SJSA1 (cell line): ENCODE results near the gene MSN. TPM values are rescaled to one million over a fixed set of nuclear protein-coding genes. Genes with fewer than 3 reads are reported as not detected.
"Not testable (repeated sequence)": the region's sequence is repeated elsewhere in the genome, so short reads cannot be mapped to it uniquely, and the experiment has no call there.

ENCODE experiments used
- DNase-seq, 2 experiments: peaks; one replicate each; pipeline ENCODE4 v3.0.0-alpha.2; 2015 to 2020; ENCODE audit warnings: low spot score in 2 of 2, low read depth in 1 of 2
- H3K27ac ChIP-seq: fragments of 250-450 bp; sonication (Bioruptor Pico); 2 replicates; pipeline ENCODE4 v1.5.1; 2020; ENCODE audit warnings: mild to moderate bottlenecking, moderate library complexity
- H3K27me3 ChIP-seq: fragments of 250-450 bp; sonication (Bioruptor Pico); replicated peaks from 2 replicates; pipeline ENCODE4 v1.5.1; 2020; ENCODE audit warnings: mild to moderate bottlenecking, moderate library complexity
- H3K36me3 ChIP-seq: fragments of 250-450 bp; sonication (Bioruptor Pico); 2 replicates; pipeline ENCODE4 v1.5.1; 2020; ENCODE audit warnings: mild to moderate bottlenecking
- H3K4me1 ChIP-seq: fragments of 250-450 bp; sonication (Bioruptor Pico); replicated peaks from 2 replicates; pipeline ENCODE4 v1.6.1; 2021; ENCODE audit warnings: mild to moderate bottlenecking
- H3K4me3 ChIP-seq: fragments of 250-450 bp; sonication (Bioruptor Pico); 2 replicates; pipeline ENCODE4 v1.5.1; 2020; ENCODE audit warnings: mild to moderate bottlenecking
- H3K9me3 ChIP-seq: fragments of 250-450 bp; sonication (Bioruptor Pico); replicated peaks from 2 replicates; pipeline ENCODE4 v1.5.1; 2020; ENCODE audit warnings: mild to moderate bottlenecking
- total RNA-seq: library from RNA; depleted of rRNA; stranded (reverse); fragments of >200 nt; shearing (Covaris generic); gene quantifications from 2 replicates; pipeline ENCODE4 v1.2.3, GENCODE V29; 2014; rRNA removed

Gene MSN
- total RNA-seq, 1 experiment from 2014 or later = 381 TPM

DNA sequence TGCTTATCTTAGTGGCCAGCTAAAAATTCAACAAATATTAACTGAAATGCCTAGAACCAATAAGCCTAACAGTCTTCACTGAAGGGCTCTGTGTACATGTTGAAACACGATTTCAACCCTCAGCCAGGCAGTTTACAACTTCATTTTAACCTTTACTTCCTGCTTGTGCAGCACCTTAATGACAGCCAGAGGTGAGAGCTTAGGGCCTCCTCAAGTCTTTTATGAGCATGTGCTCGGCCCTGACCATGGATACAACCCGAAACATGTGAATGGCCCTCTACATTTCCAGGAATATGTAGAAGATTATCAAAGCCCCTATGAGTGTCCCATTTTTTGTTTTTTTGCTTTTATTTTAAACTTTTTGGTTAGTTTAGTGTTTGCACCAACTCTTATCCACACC, 88.3 kb downstream of the MSN start:
- H3K36me3 ChIP-seq = no peaks in the 10 kb centered on the region
- no peak overlapping the region for H3K4me3 ChIP-seq
- H3K9me3 ChIP-seq = no peaks in the 10 kb centered on the region
- H3K27me3 ChIP-seq = no peaks in the 10 kb centered on the region
- no peak for DNase-seq
- H3K4me1 ChIP-seq = no peaks in the 10 kb centered on the region
- H3K27ac ChIP-seq = no peak overlapping the region

DNA sequence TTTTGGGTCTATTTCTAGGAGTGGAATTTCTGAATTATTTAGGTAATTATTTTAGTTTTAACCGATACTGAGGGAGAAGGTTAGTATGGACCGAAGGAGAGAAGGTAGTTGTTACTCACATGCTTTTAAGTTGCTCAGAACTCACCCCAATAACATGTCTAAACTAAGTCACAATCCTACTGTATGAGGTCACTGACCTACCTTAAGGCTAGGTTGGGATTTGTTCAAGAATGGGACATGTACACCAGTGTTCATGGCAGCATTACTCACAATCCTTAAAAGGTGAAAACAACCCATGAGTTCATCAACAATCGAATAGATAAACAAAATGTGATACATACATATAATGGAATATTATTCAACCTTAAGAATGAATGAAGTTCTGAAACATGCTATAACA, 90.5 kb downstream of the MSN start:
- Histone ChIP-seq H3K27ac (no peak overlapping the region), H3K27me3 (no peaks in the 10 kb centered on the region), H3K4me1 (no peaks in the 10 kb centered on the region), H3K4me3 (no peak overlapping the region), H3K9me3 (no peaks in the 10 kb centered on the region), H3K36me3 (no peaks in the 10 kb centered on the region)
- no peak for DNase-seq

DNA sequence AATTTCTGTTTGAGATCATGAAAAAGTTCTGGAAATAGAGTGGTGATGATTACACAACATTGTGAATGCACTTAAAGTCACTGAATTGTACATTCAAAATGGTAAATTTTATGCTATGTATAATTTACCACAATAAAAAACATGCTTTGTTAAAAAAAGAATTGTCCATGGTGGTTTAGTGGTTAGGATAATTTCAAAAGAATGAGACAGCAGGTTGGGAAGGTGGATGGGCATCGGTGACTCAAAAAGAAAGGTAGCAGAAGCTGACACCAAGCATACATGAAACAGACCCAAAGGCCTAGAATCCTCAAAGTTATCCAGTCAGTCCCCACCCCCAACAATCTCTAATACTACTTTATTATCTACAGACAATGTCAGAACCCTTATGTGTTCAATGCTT, 91.1 kb downstream of the MSN start:
- no peak overlapping the region for H3K27ac ChIP-seq
- DNase-seq = no peak
- H3K4me3 ChIP-seq = no peak overlapping the region
- no peaks in the 10 kb centered on the region for H3K36me3 ChIP-seq
- no peaks in the 10 kb centered on the region for H3K9me3 ChIP-seq
- no peaks in the 10 kb centered on the region for H3K4me1 ChIP-seq
- no peaks in the 10 kb centered on the region for H3K27me3 ChIP-seq

DNA sequence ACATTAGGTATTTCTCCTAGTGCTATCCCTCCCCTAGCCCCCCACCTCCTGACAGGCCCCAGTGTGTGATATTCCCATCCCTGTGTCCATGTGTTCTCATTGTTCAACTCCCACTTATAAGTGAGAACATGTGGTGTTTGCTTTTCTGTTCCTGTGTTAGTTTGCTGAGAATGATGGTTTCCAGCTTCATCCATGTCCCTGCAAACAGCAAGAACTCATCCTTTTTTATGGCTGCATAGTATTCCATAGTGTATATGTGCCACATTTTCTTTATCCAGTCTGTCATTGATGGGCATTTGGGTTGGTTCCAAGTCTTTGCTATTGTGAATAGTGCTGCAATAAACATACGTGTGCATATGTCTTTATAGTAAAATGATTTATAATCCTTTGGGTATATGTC, 92.1 kb downstream of the MSN start:
- not testable (repeated sequence) for H3K9me3 ChIP-seq, H3K4me3 ChIP-seq, H3K36me3 ChIP-seq, DNase-seq, H3K27ac ChIP-seq, H3K27me3 ChIP-seq, H3K4me1 ChIP-seq

DNA sequence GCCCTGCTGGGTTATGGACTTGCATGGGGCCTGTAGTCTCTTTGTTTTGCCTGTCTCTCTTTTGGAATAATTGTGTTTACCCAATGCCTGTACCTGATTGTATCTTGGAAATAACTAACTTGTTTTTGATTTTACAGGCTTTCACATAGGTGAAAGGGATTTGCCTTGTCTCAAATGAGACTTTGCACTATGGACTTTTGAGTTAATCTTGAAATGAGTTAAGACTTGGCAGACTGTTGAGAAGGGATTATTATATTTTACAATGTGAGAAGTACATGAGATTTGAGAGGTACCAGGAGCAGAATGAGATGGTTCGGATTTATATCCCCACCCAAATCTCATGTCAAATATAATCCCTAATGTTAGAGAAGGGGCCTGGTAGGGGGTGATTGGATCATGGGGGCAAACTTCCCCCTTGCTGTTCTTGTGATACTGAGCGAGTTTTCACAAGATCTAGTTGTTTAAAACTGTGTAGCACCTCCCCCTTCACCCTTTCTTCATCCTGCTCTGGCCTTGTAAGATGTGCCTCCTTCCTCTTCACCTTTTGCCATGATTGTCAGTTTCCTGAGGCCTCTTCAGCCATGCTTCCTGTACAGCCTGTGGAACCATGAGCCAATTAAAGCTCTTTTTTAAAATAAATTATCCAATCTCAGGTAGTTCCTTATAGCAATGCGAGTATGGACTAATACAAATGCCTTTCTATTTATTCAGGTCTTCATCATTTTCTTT, 102.3 kb downstream of the MSN start:
- DNase-seq = no peak
- Histone ChIP-seq H3K36me3 (no peaks in the 10 kb centered on the region), H3K9me3 (no peaks in the 10 kb centered on the region), H3K27me3 (no peaks in the 10 kb centered on the region), H3K4me3 (no peak overlapping the region), H3K4me1 (no peaks in the 10 kb centered on the region), H3K27ac (no peak overlapping the region)

DNA sequence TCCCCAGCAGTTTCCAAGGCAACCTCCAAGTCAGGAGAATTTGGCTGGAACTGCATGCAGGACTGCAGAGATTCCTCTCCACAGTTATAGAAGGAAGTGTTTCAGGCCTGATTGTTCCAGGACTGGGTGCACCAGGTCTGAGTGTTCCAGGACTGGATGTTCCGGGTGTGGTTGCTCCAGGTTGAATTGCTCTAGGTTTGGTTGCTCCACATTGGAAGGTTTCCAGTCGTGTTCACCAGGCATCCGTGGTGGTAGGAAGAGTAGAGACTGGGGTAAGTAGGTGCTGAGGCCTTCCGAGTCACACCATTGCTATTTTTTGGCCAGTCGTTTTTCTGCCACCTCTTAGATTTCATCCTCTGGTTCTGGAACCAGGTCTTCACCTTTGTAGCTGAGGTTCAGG, 105.4 kb downstream of the MSN start:
- H3K4me3 ChIP-seq = no peak overlapping the region
- no peaks in the 10 kb centered on the region for H3K27me3 ChIP-seq
- H3K36me3 ChIP-seq = no peaks in the 10 kb centered on the region
- no peaks in the 10 kb centered on the region for H3K4me1 ChIP-seq
- no peaks in the 10 kb centered on the region for H3K9me3 ChIP-seq
- no peak overlapping the region for H3K27ac ChIP-seq
- no peak for DNase-seq

DNA sequence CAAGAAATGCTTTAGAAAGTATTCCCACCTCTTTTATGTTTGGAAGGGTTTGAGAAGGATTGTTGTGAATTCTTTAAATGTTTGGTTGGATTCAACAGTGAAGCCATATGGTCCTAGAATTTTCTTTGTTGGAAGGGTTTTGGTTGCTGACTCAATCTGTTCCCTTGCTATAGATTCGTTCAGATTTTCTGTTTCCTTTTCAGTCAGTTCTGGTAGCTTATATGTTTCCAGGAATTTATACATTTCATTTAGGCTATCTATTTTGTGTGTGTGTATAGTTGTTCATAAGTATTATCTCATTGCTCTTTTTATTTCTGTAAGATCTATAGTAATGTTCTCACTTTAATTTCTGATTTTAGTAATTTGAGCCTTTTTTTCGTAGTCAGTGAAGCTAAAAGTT, 114.4 kb downstream of the MSN start:
- no peak overlapping the region for H3K27ac ChIP-seq
- H3K36me3 ChIP-seq = no peaks in the 10 kb centered on the region
- DNase-seq = no peak
- no peaks in the 10 kb centered on the region for H3K27me3 ChIP-seq
- H3K4me1 ChIP-seq = no peaks in the 10 kb centered on the region
- no peaks in the 10 kb centered on the region for H3K9me3 ChIP-seq
- H3K4me3 ChIP-seq = no peak overlapping the region

DNA sequence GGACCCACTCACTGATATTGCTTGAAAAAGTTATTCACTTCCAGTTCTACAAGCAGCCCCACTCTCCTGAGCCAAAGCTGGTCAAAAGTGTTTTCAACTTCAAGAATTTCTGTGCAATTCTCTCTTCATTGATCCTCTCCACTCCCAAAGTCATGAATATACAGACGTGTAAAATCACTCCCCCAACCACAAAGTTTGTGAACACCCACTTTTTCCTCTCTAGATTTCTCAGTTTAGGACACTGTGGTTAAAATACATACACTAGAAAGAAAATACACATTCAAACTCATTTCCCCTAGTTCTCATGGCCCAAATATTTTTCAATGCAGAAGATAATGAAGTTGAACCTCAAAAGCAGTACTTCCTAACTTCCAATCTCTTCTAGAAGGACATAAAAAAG, 116.3 kb downstream of the MSN start:
- DNase-seq = no peak
- H3K36me3 ChIP-seq = no peaks in the 10 kb centered on the region
- H3K9me3 ChIP-seq = no peaks in the 10 kb centered on the region
- no peak overlapping the region for H3K27ac ChIP-seq
- H3K4me3 ChIP-seq = no peak overlapping the region
- H3K4me1 ChIP-seq = no peaks in the 10 kb centered on the region
- H3K27me3 ChIP-seq = no peaks in the 10 kb centered on the region

Other genes starting within 250 kb of the MSN start
- 40.4 and 43.8 TPM in 2 replicates for gene LAS1L, start 132.9 kb upstream of the MSN start, total RNA-seq